Vagina (tissue), 2 donors: Measurements from ENCODE around the gene ID3. TPM values are rescaled to one million over a fixed set of nuclear protein-coding genes. Genes with fewer than 3 reads are reported as not detected.

Source experiments
- DNase-seq, 2 donors: peaks; one replicate each; pipeline ENCODE4 v3.0.0-alpha.2; 2017; ENCODE audit errors: extremely low spot score in 2 of 2
- H3K27ac ChIP-seq: fragments of 200-600 bp; sonication (generic); one replicate; pipeline ENCODE4 v1.5.1; 2019
- H3K27me3 ChIP-seq: fragments of 200-600 bp; sonication (generic); one replicate; pipeline ENCODE4 v1.5.1; 2019
- H3K36me3 ChIP-seq, 2 donors: fragments of 200-600 bp; sonication (generic); one replicate each; pipeline ENCODE4 v1.5.1; 2017 to 2019
- H3K4me1 ChIP-seq: fragments of 200-600 bp; sonication (generic); one replicate; pipeline ENCODE4 v1.5.1; 2019
- H3K4me3 ChIP-seq, 2 donors: fragments of 200-600 bp; sonication (generic); 1 replicate in 1 of 2; 2 replicates in 1 of 2; pipeline ENCODE4 v1.5.1; 2016 to 2019
- H3K9me3 ChIP-seq: fragments of 200-600 bp; sonication (generic); one replicate; pipeline ENCODE4 v1.5.1; 2019
- CTCF ChIP-seq, 3 experiments: fragments of 450-650 bp in 2 of 3; fragments of 200-600 bp in 1 of 3; sonication (generic) in 1 of 3; IDR thresholded peaks; one replicate each; pipeline ENCODE4 v1.5.1; 2017 to 2019; ENCODE audit warnings: antibody characterized with exemption in 3 of 3, mild to moderate bottlenecking in 2 of 3, moderate library complexity in 2 of 3
- POLR2A ChIP-seq, 2 donors: fragments of 450-650 bp; IDR thresholded peaks; one replicate each; pipeline ENCODE4 v1.6.1; 2017; ENCODE audit warnings: antibody characterized with exemption in 2 of 2, mild to moderate bottlenecking in 2 of 2, moderate library complexity in 2 of 2
- POLR2AphosphoS5 ChIP-seq, 2 donors: sonication (generic); formaldehyde crosslinking; IDR thresholded peaks; one replicate each; pipeline ENCODE4 v1.9.0; 2017; ENCODE audit warnings: antibody characterized with exemption in 2 of 2, mild to moderate bottlenecking in 2 of 2, low read depth in 1 of 2; ENCODE audit not compliant: insufficient read depth in 1 of 2
- intact Hi-C: fragments of 100-400 bp; cut with DNase I; formaldehyde crosslinking; loops from one replicate; pipeline ENCODE4 v1.15.1; 2023
- total RNA-seq: library from RNA; depleted of rRNA; stranded (reverse); fragments of >200 nt; gene quantifications from one replicate; pipeline ENCODE4 v1.2.3, GENCODE V29; 2016

ID3 gene
- total RNA-seq, 1 donor from 2014 or later, result 358 TPM

GRCh38 chr1:23521588-23521987, 37.7 kb downstream of the ID3 start:
- no peak for TF ChIP-seq CTCF (IDR thresholded peaks at IDR 0.05)
- TF ChIP-seq POLR2A (IDR thresholded peaks at IDR 0.05), result no peak
- TF ChIP-seq POLR2AphosphoS5 (IDR thresholded peaks at IDR 0.05; ENCODE audit: insufficient read depth in 1 of 2, low read depth in 1 of 2), result no peak
- H3K27me3 ChIP-seq, result no peaks in the 10 kb centered on the region
- intact Hi-C loops, result no loop called here
- peaks cover 1% of the 10 kb centered on the region for H3K4me1 ChIP-seq
- H3K9me3 ChIP-seq, result no peaks in the 10 kb centered on the region
- no peaks in the 10 kb centered on the region for H3K36me3 ChIP-seq
- H3K27ac ChIP-seq, result no peak overlapping the region
- DNase-seq, result no peak
- H3K4me3 ChIP-seq, result no peak overlapping the region

DNA sequence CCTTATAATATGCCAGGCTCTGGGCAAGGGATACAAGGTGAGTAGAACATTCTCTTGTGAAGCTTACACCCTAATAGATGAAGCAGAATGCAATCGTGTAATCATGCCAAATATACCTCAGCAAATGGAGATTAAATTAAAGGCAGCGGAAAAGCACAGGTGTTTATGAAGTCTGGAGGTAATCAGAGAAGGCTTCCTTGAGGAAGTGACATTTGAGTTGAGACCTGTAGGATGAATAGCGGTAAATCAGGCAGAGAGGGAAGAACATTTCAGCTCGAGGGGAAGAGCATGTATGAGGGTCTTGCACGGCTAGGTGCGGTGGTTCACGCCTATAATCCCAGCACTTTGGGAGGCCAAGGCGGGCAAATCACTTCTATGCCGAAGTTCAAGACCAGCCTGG, 41.7 kb downstream of the ID3 start:
- Histone ChIP-seq H3K4me1 (no peaks in the 10 kb centered on the region), H3K9me3 (no peaks in the 10 kb centered on the region), H3K36me3 (no peaks in the 10 kb centered on the region), H3K27ac (no peak overlapping the region), H3K4me3 (no peak overlapping the region), H3K27me3 (no peaks in the 10 kb centered on the region)
- no peak for TF ChIP-seq CTCF (IDR thresholded peaks at IDR 0.05)
- TF ChIP-seq POLR2A (IDR thresholded peaks at IDR 0.05), result no peak
- TF ChIP-seq POLR2AphosphoS5 (IDR thresholded peaks at IDR 0.05; ENCODE audit: insufficient read depth in 1 of 2, low read depth in 1 of 2), result no peak
- intact Hi-C loops, result no loop called here
- DNase-seq, result no peak

DNA sequence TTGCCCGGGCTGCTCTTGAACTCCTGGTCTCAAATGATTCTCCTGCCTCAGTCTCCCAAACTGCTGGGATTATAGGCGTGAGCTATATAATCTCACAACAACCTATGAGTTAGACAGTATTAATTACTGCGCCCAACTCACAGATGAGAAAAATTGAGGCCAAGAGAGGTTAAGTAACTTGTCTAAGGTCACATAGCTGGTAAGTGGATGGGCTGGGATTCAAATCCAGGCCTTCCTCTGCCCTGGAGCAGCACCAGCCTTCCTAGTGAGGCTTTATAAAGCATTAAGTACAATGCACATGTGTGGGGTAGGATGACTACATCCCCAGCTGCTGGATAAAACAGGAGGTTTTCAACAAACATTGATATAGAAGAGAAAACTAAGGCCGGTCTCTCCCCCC, 43.4 kb downstream of the ID3 start:
- Histone ChIP-seq H3K36me3 (no peaks in the 10 kb centered on the region), H3K27me3 (no peaks in the 10 kb centered on the region), H3K27ac (no peak overlapping the region), H3K4me3 (no peak overlapping the region), H3K4me1 (no peaks in the 10 kb centered on the region), H3K9me3 (no peaks in the 10 kb centered on the region)
- TF ChIP-seq POLR2AphosphoS5 (IDR thresholded peaks at IDR 0.05; ENCODE audit: insufficient read depth in 1 of 2, low read depth in 1 of 2), result no peak
- TF ChIP-seq CTCF (IDR thresholded peaks at IDR 0.05), result no peak
- TF ChIP-seq POLR2A (IDR thresholded peaks at IDR 0.05), result no peak
- intact Hi-C loops, result no loop called here
- no peak for DNase-seq

- no peak for DNase-seq
- no peaks in the 10 kb centered on the region for H3K36me3 ChIP-seq
- intact Hi-C loops, result no loop called here
Observed at GRCh38 chr1:23514111-23514679, 45.1 kb downstream of the ID3 start.

More at GRCh38 chr1:23514111-23514679, 45.1 kb downstream of the ID3 start:
- no peaks in the 10 kb centered on the region for H3K4me1 ChIP-seq
- H3K27me3 ChIP-seq, result no peaks in the 10 kb centered on the region
- no peak overlapping the region for H3K4me3 ChIP-seq
- H3K9me3 ChIP-seq, result no peaks in the 10 kb centered on the region
- no peak for TF ChIP-seq POLR2A (IDR thresholded peaks at IDR 0.05)
- no peak for TF ChIP-seq POLR2AphosphoS5 (IDR thresholded peaks at IDR 0.05; ENCODE audit: insufficient read depth in 1 of 2, low read depth in 1 of 2)
- no peak for TF ChIP-seq CTCF (IDR thresholded peaks at IDR 0.05)
- H3K27ac ChIP-seq, result no peak overlapping the region
